GM18858 (cell line): ENCODE data around the gene NDUFB3.

Experiments
- ATAC-seq: cut with Tn5 transposase; IDR thresholded peaks from one replicate; pipeline ENCODE4 v1.9.1; 2021; ENCODE audit not compliant: unreplicated experiment

The NDUFB3 gene

DNA sequence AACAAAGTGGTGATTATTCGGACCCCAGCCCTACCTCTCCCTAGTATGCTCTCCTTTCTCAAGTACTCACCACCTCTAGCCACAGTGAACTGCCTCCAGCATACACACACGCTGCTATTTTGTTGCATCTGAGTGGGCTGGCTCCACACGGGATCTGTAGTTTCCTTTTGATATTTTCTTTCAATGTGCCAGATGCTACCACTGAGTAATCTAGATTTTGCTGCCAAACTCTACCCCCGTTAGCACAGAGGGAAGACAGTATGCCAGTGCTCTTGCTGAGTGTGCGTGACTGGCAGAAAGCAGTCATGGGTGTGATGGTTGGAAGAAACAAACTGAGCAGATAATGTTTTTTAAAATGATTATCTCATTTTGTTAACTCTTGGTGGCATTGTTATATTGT lies 55.8 kb downstream of the NDUFB3 start:
- ATAC-seq: no peak

DNA sequence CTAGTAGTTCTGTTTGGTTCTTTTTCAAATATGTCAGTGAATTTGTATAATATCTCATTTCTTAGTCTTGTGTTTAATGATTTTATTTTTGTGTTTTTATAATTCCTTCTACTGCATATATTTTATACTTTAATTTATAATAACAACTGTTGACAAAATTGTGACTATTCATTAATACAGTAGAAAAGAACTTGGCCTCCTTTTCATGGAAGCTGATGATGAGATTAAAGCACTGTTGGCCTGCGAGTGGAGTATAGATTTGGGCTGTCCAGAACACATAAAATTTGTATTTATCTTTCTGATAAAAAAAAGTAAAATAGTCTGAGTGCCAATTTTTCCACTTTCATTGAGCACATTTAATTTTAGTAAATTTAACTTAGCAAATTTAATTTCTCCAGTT lies 56.2 kb downstream of the NDUFB3 start:
- ATAC-seq: no peak

DNA sequence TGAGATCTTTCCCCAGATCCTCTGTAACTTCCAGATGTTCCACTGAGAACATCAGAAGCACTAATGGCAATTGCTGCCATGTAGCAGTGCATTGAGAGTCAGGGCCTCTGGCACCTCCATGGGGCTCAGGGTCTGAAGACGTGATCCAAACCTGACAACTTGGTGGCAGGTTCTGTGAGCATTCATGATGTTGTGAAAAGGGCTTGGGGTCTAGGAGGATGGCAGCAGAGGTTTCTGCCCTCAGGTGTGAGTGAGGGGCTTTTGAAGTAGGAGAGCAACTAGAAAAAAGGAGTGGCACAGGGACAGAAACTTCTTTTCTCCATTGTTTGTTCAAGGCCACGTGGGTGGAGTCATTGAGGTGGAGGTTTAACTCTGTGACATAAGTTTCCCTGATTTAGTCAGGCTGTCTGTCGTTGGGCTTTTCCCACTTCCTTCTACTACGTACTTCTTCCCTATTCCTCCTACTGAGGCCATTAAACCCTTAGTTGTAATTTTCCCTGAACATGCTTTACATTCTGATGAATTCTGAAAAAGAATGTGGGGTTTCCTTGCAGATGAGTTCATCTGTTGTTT lies 57.2 kb downstream of the NDUFB3 start:
- no peak for ATAC-seq

DNA sequence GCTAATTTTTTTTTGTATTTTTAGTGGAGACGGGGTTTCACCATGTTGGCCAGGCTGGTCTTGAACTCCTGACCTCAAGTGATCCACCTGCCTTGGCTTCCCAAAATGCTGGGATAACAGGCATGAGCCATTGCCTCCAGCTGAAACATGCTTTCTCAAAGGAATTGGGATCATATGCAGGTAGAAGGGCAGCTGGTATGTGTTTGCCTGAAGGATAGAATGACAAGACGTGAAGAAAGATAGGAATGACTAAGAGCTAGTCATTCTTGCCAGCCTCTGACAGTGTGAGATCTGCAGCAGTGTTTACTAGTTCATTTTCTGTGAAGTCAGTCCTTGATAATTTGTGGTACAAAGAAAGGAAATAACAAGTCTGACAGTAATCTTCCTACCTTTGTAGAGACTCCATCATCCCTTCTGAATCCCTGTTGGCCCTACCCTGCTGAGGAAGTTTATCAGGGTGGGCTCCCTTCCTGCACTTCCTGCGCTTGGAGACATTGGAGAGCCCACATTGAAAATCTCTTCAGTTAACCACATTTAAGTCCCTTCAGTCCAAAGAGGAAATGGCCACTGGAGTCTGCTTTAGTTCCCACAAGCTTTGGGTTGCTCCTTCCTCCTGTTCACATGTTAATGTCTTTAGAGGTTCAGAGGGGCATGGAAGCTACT lies 58.9 kb downstream of the NDUFB3 start:
- ATAC-seq: no peak

DNA sequence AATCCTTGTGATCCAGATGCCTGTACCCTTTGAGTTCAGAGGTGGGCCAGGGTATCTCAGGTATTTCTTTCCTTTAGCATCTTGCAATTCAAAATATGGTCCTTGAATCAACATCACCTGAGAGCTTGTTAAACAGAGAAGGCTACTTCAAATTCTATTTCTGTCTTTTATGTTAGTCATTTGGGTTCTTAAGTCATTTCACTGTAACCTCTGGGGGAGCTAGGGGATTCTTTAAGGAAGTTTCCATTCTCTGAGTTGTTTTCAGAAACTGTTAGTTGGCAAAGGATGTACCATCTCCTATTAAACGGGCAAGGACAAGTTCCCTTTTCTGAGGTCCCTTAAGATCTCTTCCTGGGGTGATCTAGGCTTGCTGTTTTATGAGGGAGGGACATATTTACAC lies 60.7 kb downstream of the NDUFB3 start:
- ATAC-seq: no peak
